Sigmoid colon (tissue), 7 donors: Measurements from ENCODE around the gene FUOM. TPM values are rescaled to one million over a fixed set of nuclear protein-coding genes. Genes with fewer than 3 reads are reported as not detected.

Experiments used
- DNase-seq: peaks from one replicate; pipeline ENCODE4 v3.0.0-alpha.2; 2019
- H3K27ac ChIP-seq, 4 donors: fragments of 200-600 bp; sonication (generic); one replicate each; pipeline ENCODE4 v1.5.1; 2016 to 2019; ENCODE audit warnings: mild to moderate bottlenecking in 1 of 4
- H3K27me3 ChIP-seq, 3 donors: fragments of 200-600 bp; sonication (generic); one replicate each; pipeline ENCODE4 v1.5.1; 2019; ENCODE audit warnings: mild to moderate bottlenecking in 1 of 3
- H3K36me3 ChIP-seq, 4 donors: fragments of 200-600 bp; sonication (generic); one replicate each; pipeline ENCODE4 v1.5.1; 2016 to 2019
- H3K4me1 ChIP-seq, 4 donors: fragments of 200-600 bp; sonication (generic); one replicate each; pipeline ENCODE4 v1.5.1; 2017 to 2019
- H3K4me3 ChIP-seq, 4 donors: fragments of 200-600 bp; sonication (generic); one replicate each; pipeline ENCODE4 v1.5.1; 2017 to 2019; ENCODE audit warnings: mild to moderate bottlenecking in 2 of 4, moderate library complexity in 1 of 4
- H3K9me3 ChIP-seq, 4 donors: fragments of 200-600 bp in 3 of 4; sonication (generic) in 3 of 4; one replicate each; pipeline versions ENCODE4 v1.5.1 to v1.6.1; 2013 to 2019
- EP300 ChIP-seq, 4 donors: sonication (generic); formaldehyde crosslinking; IDR thresholded peaks; one replicate each; pipeline ENCODE4 v1.6.1; 2017; ENCODE audit warnings: antibody characterized with exemption in 4 of 4
- POLR2A ChIP-seq, 2 donors: fragments of 450-650 bp; IDR thresholded peaks; one replicate each; pipeline ENCODE4 v1.6.1; 2016; ENCODE audit warnings: antibody characterized with exemption in 2 of 2, mild to moderate bottlenecking in 2 of 2, moderate library complexity in 2 of 2
- POLR2AphosphoS5 ChIP-seq, 4 donors: sonication (generic); formaldehyde crosslinking; IDR thresholded peaks; one replicate each; pipeline ENCODE4 v1.6.1; 2017; ENCODE audit warnings: antibody characterized with exemption in 4 of 4
- WGBS, 2 donors: extraction: QIAGEN DNeasy Blood & Tissue Kit; methylation state at CpG; one replicate each; pipeline ENCODE4 v1.1.7; 2013; 5-methylcytosine and 5-hydroxymethylcytosine counted together
- intact Hi-C: fragments of 100-400 bp; cut with DNase I; formaldehyde crosslinking; loops from one replicate; pipeline ENCODE4 v1.15.1; 2023
- polyA plus RNA-seq, 3 donors: library from polyadenylated mRNA; stranded (reverse); fragments of 200-250 nt; gene quantifications; one replicate each; pipeline ENCODE4 v1.2.3, GENCODE V29; 2013
- total RNA-seq, 4 donors: library from RNA; depleted of rRNA; stranded (reverse); fragments of >200 nt; gene quantifications; one replicate each; pipeline ENCODE4 v1.1.0, GENCODE V29; 2016
- TF ChIP-seq, protein P1 (sequence below), 4 experiments: fragments of 450-650 bp in 3 of 4; fragments of 200-600 bp in 1 of 4; IDR thresholded peaks; one replicate each; pipeline ENCODE4 v1.5.1; 2016 to 2019; ENCODE audit warnings: antibody characterized with exemption in 4 of 4, mild to moderate bottlenecking in 3 of 4, moderate library complexity in 2 of 4
- donor health status: healthy with polysubstance abuse.
- donor health status: Bipolar disorder and iron deficiency.
- donor health status: healthy.

FUOM gene
- total and polyA plus RNA-seq, 7 donors, result 8.0 to 98.0 (median 25.7) TPM

DNA sequence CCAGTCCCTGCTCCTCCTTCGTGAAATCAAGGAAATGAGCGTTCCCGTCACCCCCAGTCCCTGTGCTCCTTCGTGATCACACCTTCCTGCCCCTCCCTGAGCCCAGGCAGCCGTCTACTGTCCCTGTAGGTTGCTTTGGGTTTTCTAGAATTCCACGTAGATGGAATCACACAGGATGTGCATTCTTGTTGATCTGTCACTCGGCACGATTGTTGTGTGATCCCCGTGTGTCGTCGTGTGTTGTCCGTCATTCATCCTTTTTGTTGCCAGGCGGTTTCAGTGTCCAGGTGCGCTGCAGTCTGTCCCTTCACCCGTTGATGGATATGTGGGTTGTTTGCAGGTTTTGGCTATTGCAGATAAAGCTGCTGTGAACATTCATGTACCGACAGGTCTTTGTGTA lies 45.5 kb upstream of the FUOM start:
- Histone ChIP-seq H3K4me1 (no peaks in the 10 kb centered on the region), H3K4me3 (no peak overlapping the region), H3K9me3 (no peaks in the 10 kb centered on the region), H3K27me3 (no peaks in the 10 kb centered on the region), H3K27ac (no peak overlapping the region), H3K36me3 (peaks cover 21 to 79% (median 31%) of the 10 kb centered on the region in 4 donors)
- DNase-seq, result no peak
- no peak for TF ChIP-seq POLR2AphosphoS5 (IDR thresholded peaks at IDR 0.05)
- TF ChIP-seq POLR2A (IDR thresholded peaks at IDR 0.05), result no peak
- TF ChIP-seq EP300 (IDR thresholded peaks at IDR 0.05), result no peak
- TF ChIP-seq, protein P1, sequence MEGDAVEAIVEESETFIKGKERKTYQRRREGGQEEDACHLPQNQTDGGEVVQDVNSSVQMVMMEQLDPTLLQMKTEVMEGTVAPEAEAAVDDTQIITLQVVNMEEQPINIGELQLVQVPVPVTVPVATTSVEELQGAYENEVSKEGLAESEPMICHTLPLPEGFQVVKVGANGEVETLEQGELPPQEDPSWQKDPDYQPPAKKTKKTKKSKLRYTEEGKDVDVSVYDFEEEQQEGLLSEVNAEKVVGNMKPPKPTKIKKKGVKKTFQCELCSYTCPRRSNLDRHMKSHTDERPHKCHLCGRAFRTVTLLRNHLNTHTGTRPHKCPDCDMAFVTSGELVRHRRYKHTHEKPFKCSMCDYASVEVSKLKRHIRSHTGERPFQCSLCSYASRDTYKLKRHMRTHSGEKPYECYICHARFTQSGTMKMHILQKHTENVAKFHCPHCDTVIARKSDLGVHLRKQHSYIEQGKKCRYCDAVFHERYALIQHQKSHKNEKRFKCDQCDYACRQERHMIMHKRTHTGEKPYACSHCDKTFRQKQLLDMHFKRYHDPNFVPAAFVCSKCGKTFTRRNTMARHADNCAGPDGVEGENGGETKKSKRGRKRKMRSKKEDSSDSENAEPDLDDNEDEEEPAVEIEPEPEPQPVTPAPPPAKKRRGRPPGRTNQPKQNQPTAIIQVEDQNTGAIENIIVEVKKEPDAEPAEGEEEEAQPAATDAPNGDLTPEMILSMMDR (IDR thresholded peaks at IDR 0.05), result no peak
- WGBS, 2 donors, result 87 to 89% methylated on average over 16 of the region's 16 CpGs
- intact Hi-C loops, result no loop called here

DNA sequence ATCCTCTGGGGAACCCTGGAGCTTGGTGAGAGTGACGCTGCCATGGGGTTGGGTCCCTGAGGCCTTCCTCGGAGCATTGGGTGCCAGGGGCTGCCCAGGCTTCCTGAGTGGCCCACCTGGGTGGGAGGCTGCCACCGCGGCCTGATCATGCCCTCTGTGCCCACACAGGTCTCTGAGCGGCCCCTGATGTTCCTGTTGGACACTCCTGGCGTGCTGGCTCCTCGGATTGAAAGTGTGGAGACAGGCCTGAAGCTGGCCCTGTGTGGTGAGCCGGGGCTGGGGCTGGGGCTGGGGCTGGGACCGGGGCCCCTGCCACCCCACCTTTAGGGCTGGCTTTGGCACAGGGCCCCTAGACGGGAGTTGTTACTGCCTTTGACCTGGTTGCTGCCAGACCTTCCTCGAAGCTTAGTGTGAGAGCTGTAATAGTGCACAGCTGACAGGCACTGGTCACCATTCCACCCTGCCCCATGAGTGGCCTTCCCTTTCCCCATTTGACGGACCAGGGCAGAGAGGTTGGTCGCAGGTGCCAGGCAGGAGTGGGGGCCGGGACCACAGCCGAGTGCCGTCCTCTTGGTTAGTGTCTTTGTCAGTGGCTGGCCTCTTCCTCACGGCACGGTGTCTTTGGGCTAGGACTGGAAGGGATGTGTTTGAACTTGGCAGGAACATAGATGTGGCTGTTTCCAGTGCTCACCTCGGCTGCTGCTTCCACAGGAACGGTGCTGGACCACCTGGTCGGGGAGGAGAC lies 44.3 kb upstream of the FUOM start:
- 96 to 97% methylated on average over 21 of the region's 21 CpGs for WGBS, 2 donors
- Histone ChIP-seq H3K4me1 (no peaks in the 10 kb centered on the region), H3K4me3 (no peak overlapping the region), H3K27ac (no peak overlapping the region), H3K9me3 (no peaks in the 10 kb centered on the region), H3K36me3 (peaks cover 15 to 82% (median 30%) of the 10 kb centered on the region in 4 donors), H3K27me3 (no peaks in the 10 kb centered on the region)
- DNase-seq, result peak; percentile 46
- TF ChIP-seq POLR2AphosphoS5 (IDR thresholded peaks at IDR 0.05) (no peak), EP300 (IDR thresholded peaks at IDR 0.05) (no peak), POLR2A (IDR thresholded peaks at IDR 0.05) (no peak)
- TF ChIP-seq, protein P1 (IDR thresholded peaks at IDR 0.05), result no peak
- intact Hi-C loops, result no loop called here

DNA sequence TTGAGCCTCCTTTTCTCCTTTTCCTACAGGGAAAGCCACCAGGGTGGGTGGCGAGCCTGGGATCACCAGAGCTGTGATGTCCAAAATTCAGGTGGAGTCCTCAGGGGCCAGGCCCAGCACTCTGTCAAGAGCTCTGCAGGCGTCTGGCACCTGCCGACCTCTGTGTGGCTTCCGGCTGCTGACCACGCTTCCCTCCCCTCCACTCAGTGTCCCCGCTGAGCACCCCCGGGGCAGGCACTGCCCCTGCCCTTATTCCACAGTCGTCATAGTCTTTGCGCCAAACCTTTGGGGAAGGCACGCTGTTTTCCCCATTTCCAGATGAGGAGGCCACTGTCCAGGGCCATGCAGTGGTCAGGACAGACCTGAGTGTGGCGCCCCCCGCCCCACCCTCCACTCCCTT lies 43.7 kb upstream of the FUOM start:
- Histone ChIP-seq H3K27ac (no peak overlapping the region), H3K36me3 (peaks cover 15 to 89% (median 28%) of the 10 kb centered on the region in 4 donors), H3K4me1 (no peaks in the 10 kb centered on the region), H3K9me3 (no peaks in the 10 kb centered on the region), H3K27me3 (no peaks in the 10 kb centered on the region), H3K4me3 (no peak overlapping the region)
- 92 to 94% methylated on average over 12 of the region's 12 CpGs for WGBS, 2 donors
- peak; percentile 58 for DNase-seq
- TF ChIP-seq POLR2AphosphoS5 (IDR thresholded peaks at IDR 0.05) (no peak), POLR2A (IDR thresholded peaks at IDR 0.05) (no peak), EP300 (IDR thresholded peaks at IDR 0.05) (no peak)
- TF ChIP-seq, protein P1 (IDR thresholded peaks at IDR 0.05), result no peak
- intact Hi-C loops, result no loop called here

DNA sequence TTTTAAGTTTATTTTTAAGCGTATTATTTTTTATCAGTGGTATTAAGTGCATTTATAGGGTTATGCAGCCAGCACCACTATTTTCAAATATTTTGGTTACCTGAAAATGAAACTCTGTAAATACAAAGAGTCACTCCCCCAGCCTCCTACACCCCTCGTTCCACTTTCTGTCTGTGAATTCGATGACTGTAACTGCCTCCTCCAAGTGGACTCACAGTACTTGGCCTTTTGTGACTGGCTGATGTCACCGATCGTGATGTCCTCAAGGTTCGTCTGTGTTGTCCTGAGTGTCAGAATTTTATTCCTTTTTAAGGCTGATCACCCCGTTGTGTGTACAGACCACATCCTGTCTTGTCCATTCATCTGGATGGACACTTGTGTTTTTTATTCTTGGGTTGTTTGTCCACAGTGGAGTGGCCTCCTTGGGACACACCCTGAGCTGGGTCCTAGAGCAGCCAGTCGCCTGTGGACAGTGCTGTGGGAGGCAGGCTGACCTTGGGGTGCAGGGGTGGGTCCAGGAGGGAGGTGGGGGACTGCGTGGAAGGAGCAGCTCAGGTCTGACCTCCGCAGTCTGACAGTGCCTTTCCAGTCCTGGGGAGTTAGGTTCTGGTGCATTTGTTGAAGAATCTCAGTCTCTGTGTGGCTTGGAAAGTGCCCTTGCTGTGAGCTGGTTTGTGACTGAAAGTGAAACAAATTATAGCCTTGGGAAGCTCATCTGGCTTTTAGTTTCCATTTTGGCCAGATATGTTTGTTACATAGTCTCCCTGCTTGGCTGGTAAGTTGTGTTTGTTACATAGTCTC lies 43.0 kb upstream of the FUOM start:
- peak; percentile 47 for DNase-seq
- Histone ChIP-seq H3K27ac (no peak overlapping the region), H3K4me3 (no peak overlapping the region), H3K36me3 (peaks cover 15 to 92% (median 28%) of the 10 kb centered on the region in 4 donors), H3K27me3 (no peaks in the 10 kb centered on the region), H3K9me3 (no peaks in the 10 kb centered on the region), H3K4me1 (peaks cover 0 to 3% (median 0%) of the 10 kb centered on the region in 4 donors)
- TF ChIP-seq, protein P1 (IDR thresholded peaks at IDR 0.05), result no peak
- intact Hi-C loops, result no loop called here
- whole genome bisulfite sequencing, 2 donors, result 76 to 79% methylated on average over 10 of the region's 10 CpGs
